Left ventricle myocardium superior (tissue), 1 donor: ENCODE measurements around the gene C1orf167. TPM values are rescaled to one million over a fixed set of nuclear protein-coding genes. Genes with fewer than 3 reads are reported as not detected.

Source experiments
- ATAC-seq: fragments of 200-7000 bp; cut with Tn5 transposase; one replicate; pipeline ENCODE4 v1.9.1; 2020; ENCODE audit warnings: mild to moderate bottlenecking, moderate library complexity
- DNase-seq: peaks from one replicate; pipeline ENCODE4 v3.0.0-alpha.2; 2020
- intact Hi-C: fragments of 100-400 bp; cut with micrococcal nuclease; formaldehyde crosslinking; loops from one replicate; pipeline ENCODE4 v1.11.0; 2022
- long read RNA-seq: library from polyadenylated mRNA; unstranded; transcript quantifications from one replicate; pipeline ENCODE4 v2.0.0, GENCODE V29; 2021
- total RNA-seq: library from RNA; stranded (reverse); fragmentation: NEBNext Ultra II Directional; extraction: Animal tissue kit (Norgen Biotek cat#: 25700); gene quantifications from one replicate; pipeline ENCODE4 v1.2.1, GENCODE V29; 2021
- donor health status: DM: no; HTN: yes; CAD: no; lungs with severe emphysema.

C1orf167 gene, protein sequence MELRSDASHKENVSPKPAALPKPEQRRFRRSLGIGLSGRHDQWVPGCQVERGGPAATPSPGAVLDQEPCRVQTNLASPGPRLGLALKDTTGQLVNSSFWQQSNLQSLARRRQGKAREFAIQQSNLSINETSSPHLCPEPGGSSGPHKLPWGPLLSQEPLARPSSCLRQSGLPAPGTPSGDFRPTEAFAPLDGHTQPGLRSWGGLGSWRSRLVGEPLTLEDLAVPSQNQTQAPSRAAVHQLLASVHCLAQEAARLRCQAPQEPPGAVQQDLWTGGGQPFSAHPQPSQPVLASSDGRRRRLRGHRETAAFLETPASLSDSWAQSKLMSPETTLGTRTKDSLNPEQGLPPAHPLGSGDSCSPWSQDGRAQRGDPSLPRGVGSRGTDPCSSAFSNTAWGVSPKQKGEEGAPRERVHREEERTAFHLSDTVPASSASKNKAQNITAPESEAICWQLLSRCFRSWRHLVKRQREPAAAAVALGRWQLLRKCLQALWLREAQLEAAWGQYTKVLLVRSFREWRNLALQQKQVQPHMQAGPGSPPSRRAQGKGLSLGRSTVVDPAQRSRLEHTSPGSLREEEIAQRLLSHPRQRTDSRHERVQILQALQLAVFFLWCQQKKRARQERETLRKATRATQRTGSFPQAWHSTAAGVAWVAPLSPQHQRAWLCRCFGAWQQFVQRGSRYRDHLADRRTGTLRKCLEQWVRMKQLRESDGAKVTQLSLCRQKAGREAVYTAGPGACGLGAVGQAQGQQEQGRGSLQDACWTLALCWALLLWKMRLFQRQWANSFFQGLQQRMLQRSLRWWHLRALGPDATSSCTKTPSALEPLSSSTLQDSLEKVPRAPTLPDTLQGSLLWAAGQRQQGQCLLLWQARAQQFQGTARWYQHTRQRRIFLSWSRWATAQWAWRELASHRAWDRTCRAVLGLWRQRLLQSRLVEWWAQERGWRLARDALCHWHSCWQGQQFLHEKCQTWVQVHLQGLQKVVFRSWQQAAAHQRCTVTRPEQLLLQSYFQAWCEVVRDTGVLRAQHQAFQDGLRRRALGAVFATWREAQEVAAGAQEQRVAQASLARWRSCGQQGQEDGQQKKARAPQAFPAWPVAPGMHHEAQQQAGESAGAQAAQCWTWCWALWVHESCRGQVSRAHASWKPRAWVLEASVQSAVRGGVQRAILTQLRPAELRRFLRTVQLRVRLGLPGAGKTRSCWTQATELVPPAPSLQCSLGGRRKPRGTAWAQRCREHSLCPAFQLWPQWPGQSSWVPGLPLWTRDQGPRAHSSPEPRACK (N-terminal part only)
- total RNA-seq: 2.1 TPM
- long read RNA-seq, partial matches to known transcripts: 0 of 5 reads
- long read RNA-seq, other reads (novel, unspliced or antisense): 4 of 5 reads

DNA sequence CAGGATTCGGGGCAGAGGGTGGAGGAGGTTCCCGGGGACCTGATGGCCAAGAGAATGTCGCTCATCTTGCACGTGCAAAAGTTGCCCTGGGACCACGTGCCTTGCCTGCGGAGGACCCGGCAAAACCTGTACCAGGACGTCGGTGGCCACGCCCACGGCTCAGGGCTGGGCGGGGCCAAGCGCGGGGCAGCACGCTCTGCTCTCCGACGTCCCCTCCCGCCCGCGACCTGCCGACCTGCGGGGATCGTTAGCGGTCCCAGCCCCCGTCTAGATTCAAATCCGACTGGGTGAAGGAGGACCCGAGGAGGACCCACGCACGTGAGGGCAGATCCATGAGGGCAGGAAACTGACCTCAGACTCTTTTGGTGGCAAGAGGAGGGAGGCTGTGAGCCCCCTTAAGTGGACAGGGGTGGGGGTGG lies at the start of gene C1orf167:
Gene C1orf167, plus strand, starts transcription at position 206 of the 419 bp plus-strand sequence. CDS start 2,208 bp downstream, outside the sequence.
- ATAC-seq: peak; percentile 55
- intact Hi-C loops: no loop called here
- DNase-seq: no peak

DNA sequence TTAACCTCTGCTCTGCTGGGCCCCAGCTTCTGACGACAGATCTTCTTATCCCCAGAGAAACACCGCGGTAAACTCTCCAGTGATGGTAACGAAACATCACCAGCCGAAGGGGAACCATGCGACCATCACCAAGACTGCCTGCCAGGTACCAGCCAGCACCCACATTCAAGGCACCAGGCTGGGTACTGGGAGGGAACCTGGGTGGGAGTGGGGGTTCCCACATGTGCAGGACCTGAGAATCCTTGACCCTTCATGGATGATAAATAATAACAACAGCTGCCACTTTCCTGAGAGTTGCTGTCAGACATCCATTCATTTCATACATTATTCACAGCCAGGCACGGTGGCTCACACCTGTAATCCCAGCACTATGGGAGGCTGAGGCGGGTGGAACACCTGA lies 49.7 kb upstream of the C1orf167 start:
- no peak for ATAC-seq
- intact Hi-C loops: loop anchor here (10.0 kb wide), 1 partner anchor 57 kb away; the partner anchor contains the start of genes FBXO2 and FBXO44
- DNase-seq: no peak

DNA sequence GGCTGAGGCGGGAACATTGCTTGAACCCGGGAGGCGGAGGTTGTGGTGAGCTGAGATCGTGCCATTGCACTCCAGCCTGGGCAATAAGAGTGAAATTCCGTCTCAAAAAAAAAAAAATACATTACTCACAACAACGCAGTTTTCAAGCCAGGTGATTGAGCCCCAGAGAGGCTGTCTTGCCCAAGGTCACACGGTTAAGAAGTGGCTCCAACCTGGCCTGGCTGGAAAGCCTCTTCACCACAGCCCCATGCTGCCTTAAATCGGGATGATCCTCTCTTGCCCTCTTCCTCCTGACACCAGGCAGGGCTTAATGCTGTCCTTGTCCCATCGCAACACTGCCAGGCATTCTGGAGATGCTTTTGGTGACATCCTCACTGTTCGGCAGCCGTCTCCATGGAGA lies 48.9 kb upstream of the C1orf167 start:
- intact Hi-C loops: loop anchor here (10.0 kb wide), 1 partner anchor 58 kb away; the partner anchor contains the start of genes FBXO2 and FBXO44
- ATAC-seq: no peak

DNA sequence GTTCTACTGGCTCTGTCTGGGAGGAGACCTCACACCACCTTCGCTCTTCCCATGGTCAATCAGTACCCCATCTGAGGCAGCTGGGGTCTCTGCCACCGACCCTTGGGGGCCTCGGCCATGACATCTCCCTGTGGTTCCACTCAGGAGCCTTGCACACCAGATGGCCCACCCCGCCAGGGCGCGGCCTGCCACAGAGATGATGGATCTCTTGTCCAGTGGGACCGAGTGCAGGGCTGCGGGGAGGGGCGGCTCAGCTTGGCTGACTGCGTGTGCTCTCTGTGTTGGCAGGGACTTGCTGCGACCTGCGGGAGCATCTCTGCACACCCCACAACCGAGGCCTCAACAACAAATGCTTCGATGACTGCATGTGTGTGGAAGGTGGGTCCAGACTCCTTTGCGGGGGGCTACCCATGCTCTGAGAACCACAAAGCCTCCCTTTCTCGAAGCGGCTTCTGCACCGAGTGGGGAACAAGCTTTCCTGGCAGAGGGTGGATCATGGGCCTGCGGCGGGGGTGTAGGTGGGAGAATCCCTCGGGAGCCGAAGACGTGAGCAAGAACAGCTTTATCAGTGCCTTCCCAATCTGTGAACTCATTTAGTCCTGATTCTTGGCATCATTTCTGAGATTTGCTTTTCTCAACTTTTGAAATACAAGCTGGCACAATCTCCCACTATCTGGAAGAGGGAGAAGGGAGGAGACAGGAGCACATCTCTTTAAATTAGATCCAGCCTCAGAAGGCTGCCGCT lies 47.0 kb upstream of the C1orf167 start:
- intact Hi-C loops: loop anchor here (10.0 kb wide), 1 partner anchor 60 kb away; the partner anchor contains the start of genes FBXO2 and FBXO44

More for the DNA sequence above, 48.9 kb upstream of the C1orf167 start:
- no peak for DNase-seq

DNA sequence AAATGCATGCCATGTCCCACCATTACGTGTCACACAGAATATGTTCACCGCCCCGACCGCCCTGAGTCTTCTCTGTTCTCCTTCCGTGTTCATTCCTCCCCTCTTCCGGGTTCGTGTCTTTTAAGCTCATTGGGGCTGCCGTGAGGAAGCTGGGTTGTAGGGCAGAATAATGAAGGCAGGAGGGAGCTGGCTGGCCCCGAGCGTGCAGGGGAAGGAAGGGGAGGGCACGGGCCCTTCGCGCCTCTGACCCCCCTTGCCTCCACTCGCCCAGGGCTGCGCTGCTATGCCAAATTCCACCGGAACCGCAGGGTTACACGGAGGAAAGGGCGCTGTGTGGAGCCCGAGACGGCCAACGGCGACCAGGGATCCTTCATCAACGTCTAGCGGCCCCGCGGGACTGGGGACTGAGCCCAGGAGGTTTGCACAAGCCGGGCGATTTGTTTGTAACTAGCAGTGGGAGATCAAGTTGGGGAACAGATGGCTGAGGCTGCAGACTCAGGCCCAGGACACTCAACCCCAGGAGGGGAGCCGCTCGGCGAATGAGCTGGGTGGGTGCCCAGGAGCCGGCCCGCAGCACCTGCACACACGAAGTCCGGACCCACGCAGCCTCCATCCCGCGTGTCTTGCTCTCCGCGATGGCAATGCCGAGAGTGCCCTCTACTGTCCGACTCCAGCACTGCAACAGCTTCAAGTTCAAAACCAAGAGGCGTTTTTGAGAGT lies 42.5 kb upstream of the C1orf167 start:
- intact Hi-C loops: loop anchor here (10.0 kb wide), 1 partner anchor 65 kb away; the partner anchor contains the start of genes FBXO2 and FBXO44
- ATAC-seq: peak; percentile 87

More for the DNA sequence above, 47.0 kb upstream of the C1orf167 start:
- ATAC-seq: no peak
- DNase-seq: no peak

DNA sequence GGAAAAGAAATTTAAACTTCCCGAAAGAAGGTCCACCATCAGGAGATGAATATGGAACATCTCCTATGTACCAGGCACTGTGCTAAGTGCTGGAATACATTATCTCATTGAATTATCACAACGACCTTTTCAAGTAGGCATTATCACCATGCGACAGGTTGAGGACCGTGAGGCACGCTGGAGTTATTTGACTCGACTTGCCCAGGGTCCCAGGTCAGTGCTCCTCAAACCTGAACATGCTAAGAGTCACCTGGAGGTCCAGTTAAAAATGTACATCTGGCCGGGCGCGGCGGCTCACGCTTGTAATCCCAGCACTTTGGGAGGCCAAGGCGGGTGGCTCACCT lies 42.0 kb upstream of the C1orf167 start:
- peak; percentile 8 for ATAC-seq
- intact Hi-C loops: no loop called here

More for the DNA sequence above, 42.5 kb upstream of the C1orf167 start:
- peak; percentile 89 for DNase-seq

DNA sequence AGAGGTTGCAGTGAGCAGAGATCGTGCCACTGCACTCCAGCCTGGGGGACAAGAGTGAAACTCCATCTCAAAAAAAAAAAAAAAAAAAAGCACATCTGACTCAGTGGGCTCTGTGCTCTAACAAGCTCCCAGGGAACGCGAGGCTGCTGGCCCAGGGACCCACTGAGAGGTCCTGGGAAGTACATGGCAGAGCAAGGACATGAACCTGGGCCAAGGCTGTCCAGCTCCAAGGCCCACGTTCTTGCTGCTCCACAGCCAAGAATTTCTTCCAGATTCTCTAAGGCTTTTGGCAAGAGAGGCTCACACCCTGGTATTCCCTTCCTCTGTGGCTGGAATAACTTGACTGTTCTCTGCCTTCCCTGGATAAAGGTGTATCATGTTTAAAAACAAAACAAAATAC lies 41.5 kb upstream of the C1orf167 start:
- DNase-seq (no peak), ATAC-seq (no peak)
- intact Hi-C loops: no loop called here

More for the DNA sequence above, 42.0 kb upstream of the C1orf167 start:
- DNase-seq: no peak

- intact Hi-C loops: no loop called here
- DNase-seq (no peak), ATAC-seq (no peak)
Observed at GRCh38 chr1:11721311-11721710, 40.7 kb upstream of the C1orf167 start.

GRCh38 chr1:11722538-11722937 lies 39.5 kb upstream of the C1orf167 start:
- intact Hi-C loops: no loop called here
- DNase-seq (no peak), ATAC-seq (no peak)

DNA sequence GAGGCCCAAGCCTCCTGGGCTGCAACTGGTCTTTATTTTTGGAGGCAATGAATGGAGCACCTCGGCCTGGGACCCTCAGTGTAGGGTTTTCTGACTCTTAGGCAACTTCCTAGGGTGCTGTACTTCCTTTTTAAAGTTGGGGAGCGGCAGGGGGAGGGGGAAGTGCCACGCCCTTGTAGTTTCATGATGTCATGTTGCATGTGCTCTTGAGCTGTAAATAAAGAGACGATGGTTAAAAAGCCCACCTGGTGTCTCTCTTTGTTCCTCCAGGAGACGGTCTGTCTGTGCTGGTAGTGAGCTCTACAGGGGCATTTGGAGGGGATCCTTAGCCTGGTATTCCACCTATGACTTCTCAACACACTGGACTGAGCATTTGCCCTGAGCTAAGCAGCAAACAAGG lies 36.4 kb upstream of the C1orf167 start:
- intact Hi-C loops: no loop called here
- DNase-seq (no peak), ATAC-seq (no peak)

- intact Hi-C loops: no loop called here
Observed at GRCh38 chr1:11727119-11727518, 34.9 kb upstream of the C1orf167 start.

GRCh38 chr1:11728126-11728806 lies 33.7 kb upstream of the C1orf167 start:
- ATAC-seq (no peak), DNase-seq (no peak)
- intact Hi-C loops: no loop called here

More at GRCh38 chr1:11727119-11727518, 34.9 kb upstream of the C1orf167 start:
- no peak for ATAC-seq
- DNase-seq: no peak

GRCh38 chr1:11729155-11729497 lies 32.9 kb upstream of the C1orf167 start:
- intact Hi-C loops: no loop called here
- no peak for DNase-seq
- ATAC-seq: no peak

- DNase-seq: no peak
- intact Hi-C loops: no loop called here
- ATAC-seq: no peak
Observed at GRCh38 chr1:11729498-11730428, 32.2 kb upstream of the C1orf167 start.

- DNase-seq (no peak), ATAC-seq (peak; percentile 45)
- intact Hi-C loops: no loop called here
Observed at GRCh38 chr1:11730429-11730891, 31.5 kb upstream of the C1orf167 start.
